ENCODE results near the gene MELTF.
"Not testable (repeated sequence)": the region's sequence is repeated elsewhere in the genome, so short reads cannot be mapped to it uniquely, and the experiment has no call there.

Gene MELTF

GRCh38 chr3:197029511-197030167 is at the start of gene MELTF:
Gene MELTF (minus strand): TSS chr3:197029817. CDS start chr3:197029702, 115 bp downstream.
- DNase-seq (ENCODE audit: low read depth in 2 of 2): peak; percentile 12

DNA sequence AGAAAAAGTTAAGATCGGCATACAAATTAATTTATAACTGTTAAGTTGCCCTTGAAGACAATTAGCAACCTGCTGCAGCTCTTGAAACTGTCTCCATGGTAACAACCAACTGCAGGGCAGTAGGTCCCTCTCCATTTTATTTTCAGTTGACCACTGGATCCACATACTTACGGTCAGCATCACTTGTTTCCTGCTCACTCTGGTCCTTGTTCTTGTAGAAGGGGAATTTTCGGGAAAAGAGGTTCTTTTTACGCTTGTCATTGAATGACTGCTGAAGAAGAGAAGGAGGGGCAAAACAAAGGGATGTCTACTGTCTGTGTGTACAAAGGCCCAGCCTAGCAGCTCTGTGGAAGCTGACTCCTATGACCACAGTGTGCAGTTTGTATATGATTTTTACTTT is 46.8 kb upstream of the MELTF start:
- no peak for DNase-seq (ENCODE audit: low read depth in 2 of 2)

DNA sequence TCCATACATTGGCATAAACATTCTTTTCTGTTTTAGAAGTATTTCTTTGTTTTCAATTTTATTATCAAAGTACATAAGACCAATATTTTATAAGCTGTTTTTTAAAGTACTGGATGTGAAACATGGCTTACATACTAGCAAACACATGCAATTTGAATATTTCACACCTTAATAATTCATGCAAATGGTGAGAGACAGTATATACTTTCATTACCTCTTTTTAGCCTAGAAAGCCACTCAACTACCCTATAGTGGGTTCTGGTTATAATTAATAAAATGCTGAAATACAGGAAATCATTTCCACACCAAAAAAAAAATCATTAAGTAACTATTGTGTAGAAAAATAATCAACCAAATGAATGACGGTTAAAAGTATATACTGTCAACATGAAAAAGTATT is 38.5 kb upstream of the MELTF start:
- DNase-seq (ENCODE audit: low read depth in 2 of 2): no peak

DNA sequence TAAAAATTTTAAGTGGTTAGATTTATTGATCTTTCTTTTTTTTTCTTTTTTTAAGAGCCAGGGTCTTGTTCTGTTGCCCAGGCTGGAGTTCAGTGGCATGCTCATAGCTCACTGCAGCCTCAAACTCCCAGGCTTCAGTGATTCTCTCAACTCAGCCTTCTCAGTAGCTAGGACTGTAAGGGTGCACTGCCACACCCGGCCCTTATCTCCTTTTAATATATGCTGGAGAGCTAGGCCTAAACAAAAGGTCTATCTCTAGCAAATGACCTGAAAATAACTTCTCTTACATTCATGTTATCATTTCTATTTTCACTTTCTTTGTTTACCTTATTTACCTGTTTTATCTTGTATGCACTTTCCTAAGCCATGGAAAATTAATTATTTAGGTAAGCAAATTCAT is 35.2 kb upstream of the MELTF start:
- DNase-seq (ENCODE audit: low read depth in 2 of 2): no peak

DNA sequence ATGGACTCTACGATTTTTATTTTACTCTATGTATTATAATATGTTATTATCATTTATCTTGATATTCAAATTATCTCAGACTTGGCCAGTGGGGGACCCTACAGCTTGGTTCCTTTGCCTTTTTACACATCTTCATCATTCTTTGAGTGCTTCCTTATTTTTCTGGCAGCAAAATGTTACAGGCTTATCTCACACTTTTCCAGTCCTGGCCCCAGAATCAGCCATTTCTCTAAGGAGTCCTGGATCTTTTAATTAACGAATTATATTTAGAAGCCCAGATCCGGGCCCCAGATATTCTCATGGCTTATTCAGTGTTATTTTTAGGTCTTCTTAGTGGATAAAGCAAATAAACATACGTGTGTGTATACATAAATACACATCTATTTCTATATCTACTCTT is 32.8 kb upstream of the MELTF start:
- no peak for DNase-seq (ENCODE audit: low read depth in 2 of 2)

GRCh38 chr3:197051637-197052036 is 22.0 kb upstream of the MELTF start:
- not testable (repeated sequence) for DNase-seq (ENCODE audit: low read depth in 2 of 2)

DNA sequence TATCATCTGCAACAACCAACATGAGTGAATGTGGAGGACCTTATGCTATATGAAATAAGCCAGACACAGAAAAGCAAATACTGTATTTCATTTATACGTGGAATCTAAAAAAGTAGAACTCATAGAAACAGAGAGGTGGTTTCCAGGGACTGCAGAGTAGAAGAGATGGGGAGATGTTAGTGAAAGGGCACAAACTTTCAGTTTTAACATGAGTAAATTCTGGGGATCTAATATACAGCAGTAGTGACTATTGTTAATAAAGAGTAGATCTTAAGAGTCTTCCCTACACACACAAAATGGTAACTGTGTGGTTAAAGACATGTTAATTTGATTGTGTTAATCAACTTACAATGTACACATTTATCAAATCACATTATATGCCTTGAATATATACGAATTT is 20.9 kb upstream of the MELTF start:
- no peak for DNase-seq (ENCODE audit: low read depth in 2 of 2)

GRCh38 chr3:197042539-197042938 is 12.9 kb upstream of the MELTF start:
- no peak for DNase-seq (ENCODE audit: low read depth in 2 of 2)

GRCh38 chr3:197041875-197042488 is 12.4 kb upstream of the MELTF start:
- no peak for DNase-seq (ENCODE audit: low read depth in 2 of 2)

GRCh38 chr3:197040658-197041057 is 11.0 kb upstream of the MELTF start:
- no peak for DNase-seq (ENCODE audit: low read depth in 2 of 2)

DNA sequence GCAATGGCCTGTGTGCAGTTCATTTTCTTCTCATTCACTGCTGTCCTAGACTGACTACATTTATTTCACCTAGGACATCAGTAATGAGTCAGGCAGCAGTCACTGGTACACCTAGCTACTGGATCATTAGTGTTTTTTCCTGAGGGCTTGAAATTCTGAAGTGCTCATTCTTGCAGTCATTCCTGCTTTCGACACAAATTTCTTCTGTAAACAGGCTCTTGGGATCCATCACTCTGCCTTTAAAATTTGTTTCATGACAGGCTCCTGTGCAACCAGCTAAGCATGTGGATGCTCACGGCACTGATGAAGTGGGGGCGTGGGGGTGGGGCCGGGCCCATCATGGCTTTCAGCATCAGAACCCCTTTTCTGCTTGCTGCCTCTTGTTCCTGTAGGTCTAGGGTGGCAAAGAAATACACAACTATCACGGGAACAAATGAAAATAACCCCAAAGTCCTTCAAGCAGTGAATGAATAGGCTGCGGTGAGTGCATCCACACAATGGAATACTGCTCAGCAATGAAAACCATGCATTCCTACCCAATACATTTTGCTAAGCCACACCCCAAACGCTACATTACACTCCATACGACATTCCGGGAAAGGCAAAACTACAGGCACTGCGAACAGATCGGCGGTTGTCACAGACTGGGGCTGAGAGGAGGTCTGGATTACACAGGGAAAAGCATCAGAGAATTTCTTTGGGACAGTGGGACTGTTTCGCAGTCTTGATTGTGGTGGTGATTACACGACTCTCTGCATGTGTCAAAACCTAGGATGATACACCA is 9.3 kb upstream of the MELTF start:
- DNase-seq (ENCODE audit: low read depth in 2 of 2): no peak

- no peak for DNase-seq (ENCODE audit: low read depth in 2 of 2)
Observed at GRCh38 chr3:197035577-197035976, 6.0 kb upstream of the MELTF start.

DNA sequence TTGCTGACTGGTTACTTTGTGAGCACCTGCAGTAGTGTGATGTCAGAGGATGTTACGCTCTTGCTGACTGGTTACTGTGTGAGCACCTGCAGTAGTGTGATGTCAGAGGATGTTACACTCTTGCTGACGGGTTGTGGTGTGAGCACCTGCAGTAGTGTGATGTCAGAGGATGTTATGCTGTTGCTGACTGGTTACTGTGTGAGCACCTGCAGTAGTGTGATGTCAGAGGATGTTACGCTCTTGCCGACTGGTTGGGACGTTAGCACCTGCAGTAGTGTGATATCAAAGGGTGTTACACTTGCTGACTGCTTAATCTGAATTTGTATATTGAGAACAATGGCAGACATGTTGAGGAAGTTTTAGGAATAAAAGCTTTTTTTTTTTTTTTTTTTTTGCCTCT is 5.2 kb upstream of the MELTF start:
- not testable (repeated sequence) for DNase-seq (ENCODE audit: low read depth in 2 of 2)

GRCh38 chr3:197033764-197034163 is 4.1 kb upstream of the MELTF start:
- DNase-seq (ENCODE audit: low read depth in 2 of 2): not testable (repeated sequence)

GRCh38 chr3:197031315-197032285 is 2.0 kb upstream of the MELTF start:
- DNase-seq (ENCODE audit: low read depth in 2 of 2): peak; percentile 85 to 86

GRCh38 chr3:197030379-197031314 is 1.0 kb upstream of the MELTF start:
- no peak for DNase-seq (ENCODE audit: low read depth in 2 of 2)

GRCh38 chr3:197028728-197029510 is 698 bp downstream of the MELTF start:
- DNase-seq (ENCODE audit: low read depth in 2 of 2): no peak

DNA sequence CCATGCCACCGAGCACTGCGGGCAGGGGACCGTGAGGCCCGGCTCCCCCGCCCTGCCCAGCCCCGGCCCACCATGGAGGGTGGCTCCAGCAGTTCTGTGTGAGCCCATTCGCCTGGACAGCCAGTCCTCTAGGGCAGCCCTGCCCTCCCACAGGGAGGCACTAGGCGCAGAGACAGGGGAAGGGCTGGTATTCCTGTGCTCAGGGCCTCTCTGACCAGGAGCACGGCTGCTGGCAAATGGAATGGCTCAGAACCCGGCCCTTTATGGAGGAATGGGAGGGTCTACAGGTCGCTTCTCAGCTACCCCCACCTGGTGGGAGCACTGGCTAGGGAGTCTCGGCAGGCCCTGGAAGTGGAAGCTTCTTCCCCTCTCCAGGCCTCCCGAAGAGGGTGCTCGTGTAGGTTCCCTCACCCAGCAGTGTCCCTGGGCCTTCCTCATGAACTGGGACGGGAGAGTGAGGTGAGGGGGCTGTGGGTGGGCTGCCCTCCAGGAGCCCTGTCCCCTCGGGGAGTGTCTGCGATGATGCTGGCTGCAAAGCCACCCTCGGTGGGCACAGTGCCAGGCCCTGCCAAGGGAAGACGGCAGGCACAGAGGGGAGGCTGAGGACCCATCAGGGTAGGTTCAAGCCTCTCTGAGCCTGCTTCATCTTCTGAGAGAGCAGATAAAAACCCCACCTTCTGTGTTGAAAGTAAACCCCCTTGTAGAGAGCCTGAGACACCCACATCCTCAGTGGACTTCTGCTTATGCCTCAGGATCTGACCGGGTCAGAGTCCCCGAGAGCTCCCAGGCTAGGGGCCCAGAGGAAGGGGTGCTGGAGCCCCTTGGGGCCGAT is 1.5 kb downstream of the MELTF start:
- no peak for DNase-seq (ENCODE audit: low read depth in 2 of 2)
